ENCODE measurements around the gene FBXO44.

The FBXO44 gene

GRCh38 chr1:11640944-11641343, 13.7 kb upstream of the FBXO44 start:
- DNase-seq: no peak

- no peak for DNase-seq
Measured at GRCh38 chr1:11641776-11642305, 12.8 kb upstream of the FBXO44 start.

GRCh38 chr1:11642418-11643017, 12.2 kb upstream of the FBXO44 start:
- DNase-seq: peak; percentile 33 to 77

GRCh38 chr1:11643782-11644181, 10.9 kb upstream of the FBXO44 start:
- DNase-seq: no peak

- DNase-seq: no peak
Measured at GRCh38 chr1:11645270-11645669, 9.4 kb upstream of the FBXO44 start.

GRCh38 chr1:11645670-11646265, 8.9 kb upstream of the FBXO44 start:
- peak; percentile 43 to 81 for DNase-seq

- DNase-seq: no peak
Measured at GRCh38 chr1:11646317-11646716, 8.4 kb upstream of the FBXO44 start.

- no peak for DNase-seq
Measured at GRCh38 chr1:11647333-11647732, 7.3 kb upstream of the FBXO44 start.

- DNase-seq: no peak
Measured at GRCh38 chr1:11648039-11648438, 6.6 kb upstream of the FBXO44 start.

- no peak for DNase-seq
Measured at GRCh38 chr1:11648732-11649158, 5.9 kb upstream of the FBXO44 start.

- no peak for DNase-seq
Measured at GRCh38 chr1:11649237-11649623, 5.4 kb upstream of the FBXO44 start.

- DNase-seq: no peak
Measured at GRCh38 chr1:11649624-11650330, 4.9 kb upstream of the FBXO44 start.

GRCh38 chr1:11650331-11650991, 4.2 kb upstream of the FBXO44 start:
- DNase-seq: peak in 1 of 2 experiments; percentile 50

- no peak for DNase-seq
Measured at GRCh38 chr1:11651017-11651416, 3.7 kb upstream of the FBXO44 start.

- no peak for DNase-seq
Measured at GRCh38 chr1:11652203-11652780, 2.4 kb upstream of the FBXO44 start.

GRCh38 chr1:11653101-11653860, 1.4 kb upstream of the FBXO44 start:
- DNase-seq: no peak

- DNase-seq: no peak
Measured at GRCh38 chr1:11653861-11654136, 878 bp upstream of the FBXO44 start.

GRCh38 chr1:11654939-11655808, 497 bp downstream of the FBXO44 start:
- DNase-seq: no peak

GRCh38 chr1:11657654-11658053, 3.0 kb downstream of the FBXO44 start:
- DNase-seq: no peak

GRCh38 chr1:11658542-11658941, 3.9 kb downstream of the FBXO44 start:
- no peak for DNase-seq

- no peak for DNase-seq
Measured at GRCh38 chr1:11659748-11660147, 5.1 kb downstream of the FBXO44 start.

- DNase-seq: no peak
Measured at GRCh38 chr1:11661103-11661502, 6.4 kb downstream of the FBXO44 start.
